Measurements from ENCODE around the gene RABGGTB. TPM values are rescaled to one million over a fixed set of nuclear protein-coding genes. Genes with fewer than 3 reads are reported as not detected.
"Not testable (repeated sequence)": the region's sequence is repeated elsewhere in the genome, so short reads cannot be mapped to it uniquely, and the experiment has no call there.

Gene RABGGTB
- total and polyA plus RNA-seq, 9 of the 15 experiments (the other 6 are each of a cell fraction or from before 2014, with no cell fraction given), result 148 to 354 (median 206) TPM

GRCh38 chr1:75810113-75810512, 24.1 kb downstream of the RABGGTB start:
- DNase-seq (ENCODE audit: extremely low read depth in 1 of 4, low spot score in 3 of 4); H4K20me1 ChIP-seq (replicated peaks; ENCODE audit: control insufficient read depth, insufficient read depth, low read length); H2AFZ ChIP-seq (ENCODE audit: low read depth, low read length); CTCF ChIA-PET (ENCODE audit: low intra/inter-chr PET ratio); in situ Hi-C loops (cut with MboI); H3K27ac ChIP-seq (ENCODE audit: extremely low read depth, low read depth, low read length); H3K27me3 ChIP-seq (ENCODE audit: control insufficient read depth in 2 of 2, insufficient read depth in 2 of 2, low read length in 2 of 2); BruUV-seq (replicated peaks); H3K9ac ChIP-seq (ENCODE audit: insufficient read depth in 1 of 2, low read depth in 2 of 2, low read length in 2 of 2); ATAC-seq; H3K79me2 ChIP-seq (ENCODE audit: control insufficient read depth, insufficient read depth, low read length); H3K4me2 ChIP-seq (ENCODE audit: insufficient read depth, low read length); H3K9me3 ChIP-seq (replicated peaks; ENCODE audit: control insufficient read depth, insufficient read depth, low read depth, low read length); FAIRE-seq; intact Hi-C loops (cut with micrococcal nuclease); H3K9me1 ChIP-seq (ENCODE audit: control insufficient read depth, insufficient read depth, low read length); POLR2A ChIA-PET; H3K4me3 ChIP-seq; H3K36me3 ChIP-seq (ENCODE audit: control insufficient read depth, insufficient read depth, low read length); H3K4me1 ChIP-seq (replicated peaks in 1 of 2; ENCODE audit: control insufficient read depth in 2 of 2, insufficient read depth in 2 of 2, low read length in 2 of 2): not testable (repeated sequence)
- 24% methylated on average over 3 of the region's 3 CpGs for WGBS (ENCODE audit: insufficient coverage, low coverage, missing lambda C conversion rate)

GRCh38 chr1:75811211-75811981, 25.3 kb downstream of the RABGGTB start:
- ATAC-seq (peak; percentile 61; the same call in 2 of the 3 replicates), DNase-seq (ENCODE audit: extremely low read depth in 1 of 4, low spot score in 3 of 4) (no peak), FAIRE-seq (no peak)
- Histone ChIP-seq H3K27ac (ENCODE audit: extremely low read depth, low read depth, low read length) (no peak overlapping the region), H2AFZ (ENCODE audit: low read depth, low read length) (no peak overlapping the region), H3K36me3 (ENCODE audit: control insufficient read depth, insufficient read depth, low read length) (no peaks in the 10 kb centered on the region), H3K4me2 (ENCODE audit: insufficient read depth, low read length) (no peak overlapping the region), H3K27me3 (ENCODE audit: control insufficient read depth in 2 of 2, insufficient read depth in 2 of 2, low read length in 2 of 2) (peaks cover 0 to 4% of the 10 kb centered on the region in 2 experiments; a peak in 3 of 5 replicates), H3K9ac (ENCODE audit: insufficient read depth in 1 of 2, low read depth in 2 of 2, low read length in 2 of 2) (no peak overlapping the region), H4K20me1 (replicated peaks; ENCODE audit: control insufficient read depth, insufficient read depth, low read length) (no peaks in the 10 kb centered on the region), H3K4me3 (no peak overlapping the region), H3K9me1 (ENCODE audit: control insufficient read depth, insufficient read depth, low read length) (no peaks in the 10 kb centered on the region), H3K79me2 (ENCODE audit: control insufficient read depth, insufficient read depth, low read length) (no peaks in the 10 kb centered on the region), H3K4me1 (replicated peaks in 1 of 2; ENCODE audit: control insufficient read depth in 2 of 2, insufficient read depth in 2 of 2, low read length in 2 of 2) (no peaks in the 10 kb centered on the region), H3K9me3 (replicated peaks; ENCODE audit: control insufficient read depth, insufficient read depth, low read depth, low read length) (no peaks in the 10 kb centered on the region)
- in situ Hi-C loops (cut with MboI) (no loop called here), intact Hi-C loops (cut with micrococcal nuclease) (no loop called here)
- POLR2A ChIA-PET, result interaction anchor here (0.6 to 1.4 kb wide), 3 partner anchors 9 to 1801 kb away, joined by 4 to 8 read pairs (median 6); partner anchors contain the start of gene MSH4
- 6% methylated on average over 1 of the region's 1 CpG for WGBS (ENCODE audit: insufficient coverage, low coverage, missing lambda C conversion rate)
- BruUV-seq (replicated peaks), result no TSS peak
- CTCF ChIA-PET (ENCODE audit: low intra/inter-chr PET ratio), result no interaction called here
- TF ChIP-seq ZNF140 (CRISPR knock-in tag; IDR thresholded peaks at IDR 0.05) (no peak), REST (IDR thresholded peaks at IDR 0.05; ENCODE audit: borderline replicate concordance) (no peak), REST (CRISPR knock-in tag; IDR thresholded peaks at IDR 0.05; ENCODE audit: low read depth) (no peak), ZNF551 (CRISPR knock-in tag; IDR thresholded peaks at IDR 0.05) (no peak), ZNF449 (CRISPR knock-in tag; IDR thresholded peaks at IDR 0.05) (no peak)

All from K562 (cell line).